Panc1 (cell line): ENCODE measurements around the gene ZNF608. TPM values are rescaled to one million over a fixed set of nuclear protein-coding genes. Genes with fewer than 3 reads are reported as not detected.

ENCODE experiments used
- ATAC-seq: fragments of 200-7000 bp; cut with Tn5 transposase; 2 replicates; pipeline ENCODE4 v1.9.1; 2020; ENCODE audit warnings: mild to moderate bottlenecking, moderate library complexity
- BruUV-seq: library from RNA; stranded (reverse); fragments of 400-500 nt; replicated peaks from 2 replicates; lab custom pipeline; 2021; lab: Mats Ljungman, UMichigan
- CTCF ChIA-PET: fragments of 300-600 bp; sonication (Branson Sonifier 250); formaldehyde crosslinking; loops from one replicate; lab custom pipeline; 2022; ENCODE audit warnings: antibody characterized with exemption; lab: Charles Lee
- POLR2A ChIA-PET: fragments of 300-600 bp; sonication (Branson Sonifier 250); formaldehyde crosslinking; loops from one replicate; lab custom pipeline; 2022; ENCODE audit warnings: antibody characterized with exemption; lab: Charles Lee
- DNase-seq: peaks from one replicate; pipeline ENCODE4 v3.0.0-alpha.2; 2010; ENCODE audit warnings: low read depth, low spot score
- H3K27ac ChIP-seq: 2 replicates; pipeline ENCODE4 v1.5.1; 2011; ENCODE audit warnings: mild to moderate bottlenecking, low read length, inconsistent platforms
- H3K27me3 ChIP-seq: fragments of 200-500 bp; sonication (Bioruptor generic); 2 replicates; pipeline ENCODE4 v1.6.0; 2014; ENCODE audit warnings: low read length, inconsistent platforms; ENCODE audit not compliant: control insufficient read depth, insufficient read depth
- H3K36me3 ChIP-seq: fragments of 200-500 bp; sonication (Bioruptor generic); 2 replicates; pipeline ENCODE4 v1.5.1; 2014; ENCODE audit warnings: inconsistent platforms, mild to moderate bottlenecking, low read length, moderate library complexity; ENCODE audit not compliant: control insufficient read depth, insufficient read depth
- H3K4me1 ChIP-seq: 2 replicates; pipeline ENCODE4 v1.5.1; 2011; ENCODE audit warnings: inconsistent platforms, mild to moderate bottlenecking, low read length, moderate library complexity; ENCODE audit not compliant: control insufficient read depth, insufficient read depth
- H3K4me3 ChIP-seq, 2 experiments: 2 replicates each; pipeline ENCODE4 v1.5.1; 2011 to 2012; ENCODE audit warnings: low read depth in 2 of 2, low read length in 2 of 2, mild to moderate bottlenecking in 2 of 2, inconsistent platforms in 1 of 2, moderate library complexity in 1 of 2
- H3K9me3 ChIP-seq: fragments of 200-500 bp; sonication (Bioruptor generic); 2 replicates; pipeline ENCODE4 v1.5.1; 2014; ENCODE audit warnings: low read depth, mild to moderate bottlenecking, inconsistent platforms, low read length, moderate library complexity; ENCODE audit not compliant: control insufficient read depth, insufficient read depth
- POLR2AphosphoS5 ChIP-seq: IDR thresholded peaks from 2 replicates; pipeline ENCODE4 v1.6.1; 2012; ENCODE audit warnings: mild to moderate bottlenecking, low read depth, low read length, moderate library complexity
- SIN3A ChIP-seq: IDR thresholded peaks from 2 replicates; pipeline ENCODE4 v1.6.1; 2012; ENCODE audit warnings: low read depth, mild to moderate bottlenecking, low read length, moderate library complexity, borderline replicate concordance; ENCODE audit not compliant: insufficient read depth
- TCF7L2 ChIP-seq: IDR thresholded peaks from 2 replicates; pipeline ENCODE4 v1.6.1; 2011; ENCODE audit warnings: mild to moderate bottlenecking, low read depth, low read length, inconsistent platforms
- in situ Hi-C: cut with HindIII; loops from 2 replicates; pipeline ENCODE4 v1.10.0; 2016; ENCODE audit warnings: low sequenced_read_pairs, low pct_unique_long_range_greater_than_20kb
- intact Hi-C: fragments of 100-400 bp; cut with micrococcal nuclease; formaldehyde crosslinking; loops from one replicate; pipeline ENCODE4 v1.10.0; 2022; ENCODE audit not compliant: unreplicated experiment
- total RNA-seq: library from RNA; stranded (reverse); gene quantifications from one replicate; pipeline ENCODE4 v1.2.1, GENCODE V29; 2021; ENCODE audit not compliant: unreplicated experiment
- TF ChIP-seq, protein P1 (sequence below): fragments of 450-650 bp; IDR thresholded peaks from 2 replicates; pipeline ENCODE4 v1.5.1; 2017; ENCODE audit warnings: mild to moderate bottlenecking
- TF ChIP-seq, protein P2 (sequence below), 2 experiments: IDR thresholded peaks; 2 replicates each; pipeline ENCODE4 v1.6.1; 2011 to 2012; ENCODE audit warnings: low read depth in 2 of 2, control low read depth in 1 of 2, low read length in 1 of 2, mild to moderate bottlenecking in 1 of 2, moderate library complexity in 1 of 2; ENCODE audit not compliant: insufficient read depth in 1 of 2

The ZNF608 gene
- total RNA-seq, 1 experiment from 2014 or later: 37.5 TPM

DNA sequence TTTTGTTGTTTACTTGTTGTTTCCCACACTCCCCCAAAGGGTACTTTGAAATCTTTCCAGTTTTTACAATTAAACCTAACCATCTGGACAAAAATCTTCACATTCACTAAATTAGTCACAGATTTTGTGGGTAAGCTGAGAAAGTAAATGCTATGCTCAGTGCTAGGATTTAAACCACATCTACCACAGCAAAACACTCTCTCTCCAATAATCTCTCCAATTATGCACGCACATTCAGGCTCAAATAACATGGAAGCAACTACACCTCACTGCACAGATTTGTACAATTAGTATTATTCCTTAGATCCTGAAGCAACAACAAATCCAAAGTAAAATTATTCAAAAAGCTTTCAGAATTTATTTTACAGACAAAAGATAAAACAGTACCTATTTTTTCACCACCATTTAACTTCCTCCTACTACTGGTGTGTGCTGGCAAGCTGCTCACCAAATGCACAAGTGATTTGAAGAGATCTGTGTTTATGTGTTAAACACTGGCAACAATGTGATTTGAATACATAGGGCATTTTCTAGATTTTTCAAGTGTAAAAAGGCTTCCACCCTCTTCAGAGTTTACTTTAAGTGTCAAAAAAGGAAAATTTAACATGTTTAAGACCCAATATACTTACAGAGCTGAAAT, 16.6 kb downstream of the ZNF608 start:
- ChIA-PET CTCF (no interaction called here), POLR2A (interaction anchor here (0.6 to 0.7 kb wide), 2 partner anchors 437 to 813 kb away, joined by 3 read pairs; no protein-coding TSS in a partner anchor)
- intact Hi-C loops (no loop called here), in situ Hi-C loops (no loop called here)
- no TSS peak for BruUV-seq
- Histone ChIP-seq H3K4me3 (no peak overlapping the region), H3K9me3 (no peaks in the 10 kb centered on the region), H3K27ac (peak overlapping the region; percentile 85), H3K4me1 (peaks cover 81% of the 10 kb centered on the region), H3K36me3 (no peaks in the 10 kb centered on the region), H3K27me3 (no peaks in the 10 kb centered on the region)
- TF ChIP-seq POLR2AphosphoS5: no peak
- no peak for TF ChIP-seq SIN3A
- TF ChIP-seq TCF7L2: no peak
- TF ChIP-seq, protein P1, sequence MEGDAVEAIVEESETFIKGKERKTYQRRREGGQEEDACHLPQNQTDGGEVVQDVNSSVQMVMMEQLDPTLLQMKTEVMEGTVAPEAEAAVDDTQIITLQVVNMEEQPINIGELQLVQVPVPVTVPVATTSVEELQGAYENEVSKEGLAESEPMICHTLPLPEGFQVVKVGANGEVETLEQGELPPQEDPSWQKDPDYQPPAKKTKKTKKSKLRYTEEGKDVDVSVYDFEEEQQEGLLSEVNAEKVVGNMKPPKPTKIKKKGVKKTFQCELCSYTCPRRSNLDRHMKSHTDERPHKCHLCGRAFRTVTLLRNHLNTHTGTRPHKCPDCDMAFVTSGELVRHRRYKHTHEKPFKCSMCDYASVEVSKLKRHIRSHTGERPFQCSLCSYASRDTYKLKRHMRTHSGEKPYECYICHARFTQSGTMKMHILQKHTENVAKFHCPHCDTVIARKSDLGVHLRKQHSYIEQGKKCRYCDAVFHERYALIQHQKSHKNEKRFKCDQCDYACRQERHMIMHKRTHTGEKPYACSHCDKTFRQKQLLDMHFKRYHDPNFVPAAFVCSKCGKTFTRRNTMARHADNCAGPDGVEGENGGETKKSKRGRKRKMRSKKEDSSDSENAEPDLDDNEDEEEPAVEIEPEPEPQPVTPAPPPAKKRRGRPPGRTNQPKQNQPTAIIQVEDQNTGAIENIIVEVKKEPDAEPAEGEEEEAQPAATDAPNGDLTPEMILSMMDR: no peak
- TF ChIP-seq, protein P2, sequence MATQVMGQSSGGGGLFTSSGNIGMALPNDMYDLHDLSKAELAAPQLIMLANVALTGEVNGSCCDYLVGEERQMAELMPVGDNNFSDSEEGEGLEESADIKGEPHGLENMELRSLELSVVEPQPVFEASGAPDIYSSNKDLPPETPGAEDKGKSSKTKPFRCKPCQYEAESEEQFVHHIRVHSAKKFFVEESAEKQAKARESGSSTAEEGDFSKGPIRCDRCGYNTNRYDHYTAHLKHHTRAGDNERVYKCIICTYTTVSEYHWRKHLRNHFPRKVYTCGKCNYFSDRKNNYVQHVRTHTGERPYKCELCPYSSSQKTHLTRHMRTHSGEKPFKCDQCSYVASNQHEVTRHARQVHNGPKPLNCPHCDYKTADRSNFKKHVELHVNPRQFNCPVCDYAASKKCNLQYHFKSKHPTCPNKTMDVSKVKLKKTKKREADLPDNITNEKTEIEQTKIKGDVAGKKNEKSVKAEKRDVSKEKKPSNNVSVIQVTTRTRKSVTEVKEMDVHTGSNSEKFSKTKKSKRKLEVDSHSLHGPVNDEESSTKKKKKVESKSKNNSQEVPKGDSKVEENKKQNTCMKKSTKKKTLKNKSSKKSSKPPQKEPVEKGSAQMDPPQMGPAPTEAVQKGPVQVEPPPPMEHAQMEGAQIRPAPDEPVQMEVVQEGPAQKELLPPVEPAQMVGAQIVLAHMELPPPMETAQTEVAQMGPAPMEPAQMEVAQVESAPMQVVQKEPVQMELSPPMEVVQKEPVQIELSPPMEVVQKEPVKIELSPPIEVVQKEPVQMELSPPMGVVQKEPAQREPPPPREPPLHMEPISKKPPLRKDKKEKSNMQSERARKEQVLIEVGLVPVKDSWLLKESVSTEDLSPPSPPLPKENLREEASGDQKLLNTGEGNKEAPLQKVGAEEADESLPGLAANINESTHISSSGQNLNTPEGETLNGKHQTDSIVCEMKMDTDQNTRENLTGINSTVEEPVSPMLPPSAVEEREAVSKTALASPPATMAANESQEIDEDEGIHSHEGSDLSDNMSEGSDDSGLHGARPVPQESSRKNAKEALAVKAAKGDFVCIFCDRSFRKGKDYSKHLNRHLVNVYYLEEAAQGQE (IDR thresholded peaks at IDR 0.05; ENCODE audit: insufficient read depth in 1 of 2, low read depth in 2 of 2, low read length in 1 of 2): no peak
- ATAC-seq: no peak
- DNase-seq: no peak

DNA sequence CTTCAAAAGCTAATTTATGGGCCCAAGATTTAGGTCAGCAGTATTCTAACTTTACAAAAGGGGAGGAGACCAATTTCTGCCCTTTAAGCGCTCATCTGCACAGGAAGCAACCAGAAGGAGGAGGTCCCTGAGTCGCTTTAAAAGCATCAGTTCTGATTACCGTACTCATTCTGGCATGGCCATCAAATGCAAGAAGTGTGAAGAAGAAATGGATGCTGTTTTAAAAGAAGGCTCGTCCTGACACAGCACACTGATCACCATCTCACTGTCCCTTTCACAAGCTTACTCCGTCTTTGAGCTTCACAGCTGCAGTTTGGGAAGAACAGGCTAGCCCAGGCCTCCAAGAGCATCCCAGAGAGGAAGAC, 17.5 kb downstream of the ZNF608 start:
- H3K36me3 ChIP-seq: no peaks in the 10 kb centered on the region
- POLR2A ChIA-PET: no interaction called here
- in situ Hi-C loops (no loop called here), intact Hi-C loops (no loop called here)
- BruUV-seq: no TSS peak
- no peaks in the 10 kb centered on the region for H3K27me3 ChIP-seq
- CTCF ChIA-PET: no interaction called here
- no peak overlapping the region for H3K4me3 ChIP-seq
- H3K27ac ChIP-seq: peak overlapping the region; percentile 85; the same call in 1 of the 2 replicates
- DNase-seq: no peak
- H3K9me3 ChIP-seq: no peaks in the 10 kb centered on the region
- peaks cover 80% of the 10 kb centered on the region for H3K4me1 ChIP-seq
- no peak for ATAC-seq
- TF ChIP-seq, protein P2 (IDR thresholded peaks at IDR 0.05; ENCODE audit: insufficient read depth in 1 of 2, low read depth in 2 of 2, low read length in 1 of 2): no peak
- TF ChIP-seq TCF7L2 (no peak), POLR2AphosphoS5 (no peak), SIN3A (no peak)
- TF ChIP-seq, protein P1: no peak
